GM19023 (cell line): ENCODE results near the gene ARHGAP23.

Experiments used
- ATAC-seq: cut with Tn5 transposase; IDR thresholded peaks from one replicate; pipeline ENCODE4 v1.9.1; 2021; ENCODE audit warnings: mild to moderate bottlenecking, moderate library complexity; ENCODE audit not compliant: unreplicated experiment

ARHGAP23 gene

GRCh38 chr17:38545531-38546225, 117.4 kb downstream of the ARHGAP23 start:
- ATAC-seq: no peak

- ATAC-seq: no peak
Observed at GRCh38 chr17:38546396-38546795, 118.1 kb downstream of the ARHGAP23 start.

- ATAC-seq: no peak
Observed at GRCh38 chr17:38547444-38547843, 119.2 kb downstream of the ARHGAP23 start.

- ATAC-seq: no peak
Observed at GRCh38 chr17:38549285-38549684, 121.0 kb downstream of the ARHGAP23 start.

GRCh38 chr17:38550661-38551060, 122.4 kb downstream of the ARHGAP23 start:
- ATAC-seq: no peak

- ATAC-seq: no peak
Observed at GRCh38 chr17:38551121-38551520, 122.9 kb downstream of the ARHGAP23 start.

- no peak for ATAC-seq
Observed at GRCh38 chr17:38552343-38552742, 124.1 kb downstream of the ARHGAP23 start.

GRCh38 chr17:38554430-38555350, 126.4 kb downstream of the ARHGAP23 start:
- no peak for ATAC-seq

GRCh38 chr17:38556239-38556638, 128.0 kb downstream of the ARHGAP23 start:
- ATAC-seq: no peak

- ATAC-seq: no peak
Observed at GRCh38 chr17:38557396-38557795, 129.1 kb downstream of the ARHGAP23 start.

GRCh38 chr17:38557836-38558727, 129.8 kb downstream of the ARHGAP23 start:
- ATAC-seq: no peak

- no peak for ATAC-seq
Observed at GRCh38 chr17:38558728-38559050, 130.4 kb downstream of the ARHGAP23 start.

GRCh38 chr17:38559051-38559879, 131.0 kb downstream of the ARHGAP23 start:
- peak; percentile 82 for ATAC-seq

GRCh38 chr17:38559880-38560230, 131.6 kb downstream of the ARHGAP23 start:
- no peak for ATAC-seq

- ATAC-seq: no peak
Observed at GRCh38 chr17:38560503-38561318, 132.4 kb downstream of the ARHGAP23 start.

- ATAC-seq: no peak
Observed at GRCh38 chr17:38561416-38562214, 133.4 kb downstream of the ARHGAP23 start.
